VCaP (cell line): ENCODE measurements around the gene ARF3.

ENCODE experiments used
- H3K27ac ChIP-seq: fragments of 450-650 bp; 2 replicates; pipeline ENCODE4 v1.5.1; 2017
- CTCF ChIP-seq: fragments of 450-650 bp; conservative IDR thresholded peaks from 2 replicates; pipeline ENCODE4 v1.5.1; 2017; ENCODE audit warnings: mild to moderate bottlenecking, moderate library complexity

Gene ARF3

DNA sequence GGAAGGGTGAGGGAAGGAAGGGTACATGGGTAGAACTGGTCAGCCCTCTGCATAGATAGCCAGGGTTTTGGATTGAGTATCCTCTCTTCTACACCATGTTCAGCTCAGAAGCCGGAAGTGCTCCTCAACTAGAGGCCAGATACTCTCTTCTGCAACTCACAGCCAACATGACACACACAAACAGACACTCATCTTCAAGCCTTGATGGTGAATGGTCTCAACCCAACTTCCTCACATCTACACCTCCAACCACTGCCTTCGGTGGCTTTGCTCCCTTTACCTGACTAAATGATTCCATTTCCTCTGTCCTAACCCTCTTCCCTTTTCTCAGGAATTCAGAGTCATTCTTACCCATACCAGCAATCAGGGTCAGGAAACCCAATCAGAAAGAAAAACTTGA is 24.4 kb downstream of the ARF3 start:
- no peak overlapping the region for H3K27ac ChIP-seq
- no peak for TF ChIP-seq CTCF

- TF ChIP-seq CTCF: no peak
- no peak overlapping the region for H3K27ac ChIP-seq
These were observed 26.8 kb downstream of the ARF3 start for GRCh38 chr12:48930475-48930874.

GRCh38 chr12:48929551-48929950 is 27.7 kb downstream of the ARF3 start:
- H3K27ac ChIP-seq: no peak overlapping the region

GRCh38 chr12:48927261-48927660 is 30.0 kb downstream of the ARF3 start:
- H3K27ac ChIP-seq: no peak overlapping the region
- no peak for TF ChIP-seq CTCF

More at GRCh38 chr12:48929551-48929950, 27.7 kb downstream of the ARF3 start:
- no peak for TF ChIP-seq CTCF

GRCh38 chr12:48925304-48926011 is 31.8 kb downstream of the ARF3 start, which contains the start of gene FKBP11:
Gene FKBP11 (minus strand): TSS chr12:48925492. CDS start chr12:48925428, 64 bp downstream.
- TF ChIP-seq CTCF: no peak
- H3K27ac ChIP-seq: peak within 1 kb of the TSS; percentile 81

- H3K27ac ChIP-seq: peak overlapping the region; percentile 81
- TF ChIP-seq CTCF: peak; percentile 88
These were observed 32.5 kb downstream of the ARF3 start for GRCh38 chr12:48924617-48925303.

- H3K27ac ChIP-seq: no peak overlapping the region
- no peak for TF ChIP-seq CTCF
These were observed 34.2 kb downstream of the ARF3 start for GRCh38 chr12:48923117-48923516.
